ENCODE data around the gene CD38.

GRCh38 chr4:15783676-15784075 is 5.5 kb downstream of the CD38 start:
- TF ChIP-seq, protein P1, sequence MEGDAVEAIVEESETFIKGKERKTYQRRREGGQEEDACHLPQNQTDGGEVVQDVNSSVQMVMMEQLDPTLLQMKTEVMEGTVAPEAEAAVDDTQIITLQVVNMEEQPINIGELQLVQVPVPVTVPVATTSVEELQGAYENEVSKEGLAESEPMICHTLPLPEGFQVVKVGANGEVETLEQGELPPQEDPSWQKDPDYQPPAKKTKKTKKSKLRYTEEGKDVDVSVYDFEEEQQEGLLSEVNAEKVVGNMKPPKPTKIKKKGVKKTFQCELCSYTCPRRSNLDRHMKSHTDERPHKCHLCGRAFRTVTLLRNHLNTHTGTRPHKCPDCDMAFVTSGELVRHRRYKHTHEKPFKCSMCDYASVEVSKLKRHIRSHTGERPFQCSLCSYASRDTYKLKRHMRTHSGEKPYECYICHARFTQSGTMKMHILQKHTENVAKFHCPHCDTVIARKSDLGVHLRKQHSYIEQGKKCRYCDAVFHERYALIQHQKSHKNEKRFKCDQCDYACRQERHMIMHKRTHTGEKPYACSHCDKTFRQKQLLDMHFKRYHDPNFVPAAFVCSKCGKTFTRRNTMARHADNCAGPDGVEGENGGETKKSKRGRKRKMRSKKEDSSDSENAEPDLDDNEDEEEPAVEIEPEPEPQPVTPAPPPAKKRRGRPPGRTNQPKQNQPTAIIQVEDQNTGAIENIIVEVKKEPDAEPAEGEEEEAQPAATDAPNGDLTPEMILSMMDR (IDR thresholded peaks at IDR 0.05): no peak
- TF ChIP-seq POLR2A (IDR thresholded peaks at IDR 0.05): no peak

Measured in body of pancreas (tissue), 4 donors.